HFFc6 (cell line): ENCODE data around the gene ARHGEF40. TPM values are rescaled to one million over a fixed set of nuclear protein-coding genes. Genes with fewer than 3 reads are reported as not detected.

ENCODE experiments used
- DNase-seq: peaks from one replicate; pipeline ENCODE4 v3.0.0-alpha.2; 2018
- H3K27ac Mint-ChIP-seq: 2 replicates; pipeline ENCODE4 v1.8.0; 2020; ENCODE audit warnings: mild to moderate bottlenecking, mixed read lengths
- H3K27me3 Mint-ChIP-seq: 2 replicates; pipeline ENCODE4 v1.8.0; 2021; ENCODE audit warnings: mild to moderate bottlenecking, moderate library complexity, mixed read lengths; ENCODE audit not compliant: insufficient read depth
- H3K36me3 Mint-ChIP-seq: 2 replicates; pipeline ENCODE4 v1.8.0; 2021; ENCODE audit warnings: low read depth, mixed read lengths
- H3K4me1 Mint-ChIP-seq: 2 replicates; pipeline ENCODE4 v1.8.0; 2020; ENCODE audit warnings: low read depth, mixed read lengths
- H3K4me3 Mint-ChIP-seq: 2 replicates; pipeline ENCODE4 v1.8.0; 2020; ENCODE audit warnings: mild to moderate bottlenecking, moderate library complexity, mixed read lengths
- H3K9me3 Mint-ChIP-seq: 2 replicates; pipeline ENCODE4 v1.8.0; 2020; ENCODE audit warnings: mild to moderate bottlenecking, mixed read lengths
- CTCF ChIP-seq: fragments of 200-600 bp; sonication (generic); IDR thresholded peaks from 2 replicates; pipeline ENCODE4 v1.5.0; 2021; ENCODE audit warnings: antibody characterized with exemption, mild to moderate bottlenecking
- total RNA-seq, 6 experiments: library from RNA; stranded (reverse); fragmentation: NEBNext Ultra II Directional; extraction: Animal tissue kit (Norgen Biotek cat#: 25700); gene quantifications; 2 replicates in 1 of 6; 3 replicates in 5 of 6; pipeline ENCODE4 v1.2.3, GENCODE V29; 2021

The ARHGEF40 gene
- total RNA-seq, 6 experiments from 2014 or later = 30.4 to 43.0 (median 40.8) TPM

GRCh38 chr14:21030531-21030930 lies 39.6 kb upstream of the ARHGEF40 start:
- no peak for DNase-seq
- no peak for TF ChIP-seq CTCF
- H3K27ac Mint-ChIP-seq = no peak overlapping the region

GRCh38 chr14:21032326-21033132 lies 37.6 kb upstream of the ARHGEF40 start:
- H3K4me3 Mint-ChIP-seq = no peak overlapping the region
- H3K4me1 Mint-ChIP-seq = no peaks in the 10 kb centered on the region
- H3K9me3 Mint-ChIP-seq = no peaks in the 10 kb centered on the region
- no peak for TF ChIP-seq CTCF
- peaks cover 44% of the 10 kb centered on the region for H3K27me3 Mint-ChIP-seq
- no peak overlapping the region for H3K27ac Mint-ChIP-seq
- H3K36me3 Mint-ChIP-seq = no peaks in the 10 kb centered on the region
- no peak for DNase-seq

More at GRCh38 chr14:21030531-21030930, 39.6 kb upstream of the ARHGEF40 start:
- Mint-ChIP-seq H3K4me1 (no peaks in the 10 kb centered on the region), H3K27me3 (peaks cover 44% of the 10 kb centered on the region), H3K9me3 (no peaks in the 10 kb centered on the region), H3K36me3 (no peaks in the 10 kb centered on the region), H3K4me3 (no peak overlapping the region)

GRCh38 chr14:21033133-21033698 lies 36.9 kb upstream of the ARHGEF40 start:
- peaks cover 42% of the 10 kb centered on the region for H3K27me3 Mint-ChIP-seq
- H3K27ac Mint-ChIP-seq = no peak overlapping the region
- no peaks in the 10 kb centered on the region for H3K4me1 Mint-ChIP-seq
- no peak for DNase-seq
- no peak for TF ChIP-seq CTCF
- H3K9me3 Mint-ChIP-seq = no peaks in the 10 kb centered on the region
- no peak overlapping the region for H3K4me3 Mint-ChIP-seq
- H3K36me3 Mint-ChIP-seq = no peaks in the 10 kb centered on the region

GRCh38 chr14:21034707-21035106 lies 35.4 kb upstream of the ARHGEF40 start, which contains the start of gene RNASE13:
Gene RNASE13 (minus strand): TSS chr14:21034807. CDS start chr14:21034288, 519 bp downstream.
- TF ChIP-seq CTCF = no peak
- Mint-ChIP-seq H3K9me3 (no peaks in the 10 kb centered on the region), H3K27ac (no peak within 1 kb of the TSS), H3K36me3 (no peaks in the 10 kb centered on the region), H3K27me3 (peaks cover 49% of the 10 kb centered on the region), H3K4me1 (peaks cover 10% of the 10 kb centered on the region), H3K4me3 (no peak within 1 kb of the TSS)
- no peak for DNase-seq

- H3K4me3 Mint-ChIP-seq = no peak overlapping the region
- peaks cover 39% of the 10 kb centered on the region for H3K27me3 Mint-ChIP-seq
- no peak for DNase-seq
- H3K27ac Mint-ChIP-seq = no peak overlapping the region
- H3K9me3 Mint-ChIP-seq = no peaks in the 10 kb centered on the region
- peaks cover 29% of the 10 kb centered on the region for H3K4me1 Mint-ChIP-seq
- H3K36me3 Mint-ChIP-seq = no peaks in the 10 kb centered on the region
- TF ChIP-seq CTCF = no peak
Measured at GRCh38 chr14:21036751-21037150, 33.4 kb upstream of the ARHGEF40 start.
